GM23338 (cell line): Measurements from ENCODE around the gene SCTR. TPM values are rescaled to one million over a fixed set of nuclear protein-coding genes. Genes with fewer than 3 reads are reported as not detected.

Source experiments
- ATAC-seq: fragments of 200-7000 bp; cut with Tn5 transposase; 3 replicates; pipeline ENCODE4 v1.9.1; 2020
- DNase-seq: peaks from one replicate; pipeline ENCODE4 v3.0.0-alpha.2; 2015; ENCODE audit warnings: low spot score
- H2AFZ ChIP-seq: fragments of 200-600 bp; sonication (generic); 2 replicates; pipeline ENCODE4 v1.8.0; 2016; ENCODE audit warnings: antibody characterized with exemption, mild to moderate bottlenecking, moderate library complexity
- H3F3A ChIP-seq: fragments of 200-600 bp; sonication (generic); replicated peaks from 2 replicates; pipeline ENCODE4 v1.8.0; 2017; ENCODE audit warnings: antibody characterized with exemption, mixed run types, low read depth
- H3K27ac ChIP-seq: fragments of 200-600 bp; sonication (generic); 2 replicates; pipeline ENCODE4 v1.6.1; 2016; ENCODE audit warnings: low read depth
- H3K27me3 ChIP-seq: fragments of 200-600 bp; sonication (generic); 2 replicates; pipeline ENCODE4 v1.8.0; 2016; ENCODE audit warnings: mild to moderate bottlenecking, mixed run types, moderate library complexity; ENCODE audit not compliant: insufficient read depth
- H3K36me3 ChIP-seq: fragments of 200-600 bp; sonication (generic); 2 replicates; pipeline ENCODE4 v1.8.0; 2016; ENCODE audit warnings: mild to moderate bottlenecking; ENCODE audit not compliant: insufficient read depth
- H3K4me1 ChIP-seq: fragments of 200-600 bp; sonication (generic); 2 replicates; pipeline ENCODE4 v1.8.0; 2016; ENCODE audit warnings: mild to moderate bottlenecking, moderate library complexity; ENCODE audit not compliant: insufficient read depth
- H3K4me2 ChIP-seq: fragments of 200-600 bp; sonication (generic); 2 replicates; pipeline ENCODE4 v1.7.1; 2017; ENCODE audit warnings: mixed run types
- H3K4me3 ChIP-seq: fragments of 200-600 bp; sonication (generic); 2 replicates; pipeline ENCODE4 v1.6.1; 2016; ENCODE audit warnings: mixed run types
- H3K79me2 ChIP-seq: fragments of 200-600 bp; sonication (generic); replicated peaks from 2 replicates; pipeline ENCODE4 v1.8.0; 2017; ENCODE audit warnings: mild to moderate bottlenecking; ENCODE audit not compliant: insufficient read depth
- H3K9me2 ChIP-seq: fragments of 200-600 bp; sonication (generic); 2 replicates; pipeline ENCODE4 v1.8.0; 2017; ENCODE audit not compliant: insufficient read depth
- H4K20me1 ChIP-seq: fragments of 200-600 bp; sonication (generic); replicated peaks from 2 replicates; pipeline ENCODE4 v1.8.0; 2017; ENCODE audit warnings: mild to moderate bottlenecking; ENCODE audit not compliant: insufficient read depth
- H3K27ac Mint-ChIP-seq: 2 replicates; pipeline ENCODE4 v1.8.0; 2020; ENCODE audit warnings: inconsistent platforms, mild to moderate bottlenecking, moderate library complexity, mixed read lengths
- H3K27me3 Mint-ChIP-seq: 3 replicates; pipeline ENCODE4 v1.8.0; 2022; ENCODE audit warnings: low read depth, mild to moderate bottlenecking, moderate library complexity, mixed read lengths, inconsistent platforms; ENCODE audit not compliant: insufficient read depth, poor library complexity
- H3K36me3 Mint-ChIP-seq: 3 replicates; pipeline ENCODE4 v1.8.0; 2021; ENCODE audit warnings: low read depth, mild to moderate bottlenecking, inconsistent platforms, moderate library complexity, mixed read lengths
- H3K4me1 Mint-ChIP-seq: 3 replicates; pipeline ENCODE4 v1.8.0; 2020; ENCODE audit warnings: mild to moderate bottlenecking, inconsistent platforms, mixed read lengths
- H3K4me3 Mint-ChIP-seq: 3 replicates; pipeline ENCODE4 v1.8.0; 2021; ENCODE audit warnings: moderate library complexity, mild to moderate bottlenecking, inconsistent platforms, mixed read lengths
- H3K9me3 Mint-ChIP-seq: 3 replicates; pipeline ENCODE4 v1.8.0; 2020; ENCODE audit warnings: moderate library complexity, mild to moderate bottlenecking, inconsistent platforms, mixed read lengths
- CREB1 ChIP-seq: fragments of 250-450 bp; sonication (Bioruptor Pico); IDR thresholded peaks from 2 replicates; pipeline ENCODE4 v1.5.0; 2020; ENCODE audit warnings: low read depth, mild to moderate bottlenecking, moderate library complexity
- EZH2 ChIP-seq: fragments of 200-600 bp; sonication (generic); IDR thresholded peaks from one replicate; pipeline ENCODE4 v1.8.0; 2017; ENCODE audit warnings: antibody characterized with exemption, mild to moderate bottlenecking, low read depth; ENCODE audit not compliant: unreplicated experiment
- NANOG ChIP-seq: IDR thresholded peaks from 2 replicates; pipeline ENCODE4 v1.6.1; 2016; ENCODE audit warnings: antibody characterized with exemption, borderline replicate concordance
- POLR2AphosphoS5 ChIP-seq: IDR thresholded peaks from 2 replicates; pipeline ENCODE4 v1.6.1; 2016; ENCODE audit warnings: antibody characterized with exemption, low read depth
- STAT1 ChIP-seq: IDR thresholded peaks from one replicate; pipeline ENCODE4 v1.6.1; 2016; ENCODE audit warnings: antibody characterized with exemption; ENCODE audit not compliant: unreplicated experiment
- ZNF114 ChIP-seq: fragments of 250-450 bp; sonication (Bioruptor Pico); IDR thresholded peaks from 2 replicates; pipeline ENCODE4 v1.5.0; 2020; ENCODE audit warnings: mild to moderate bottlenecking, moderate library complexity
- ZNF331 ChIP-seq: fragments of 250-450 bp; sonication (Bioruptor Pico); IDR thresholded peaks from 2 replicates; pipeline ENCODE4 v1.5.0; 2020; ENCODE audit warnings: low read depth, mild to moderate bottlenecking, moderate library complexity
- polyA plus RNA-seq: library from polyadenylated mRNA; unstranded; fragments of >200 nt; fragmentation: Nextera tagmentation; extraction: Ambion mirVana; gene quantifications from 2 replicates; pipeline ENCODE4 v1.2.1, GENCODE V29; 2016
- total RNA-seq: library from RNA; depleted of rRNA; stranded (reverse); fragments of >200 nt; shearing (Covaris generic); gene quantifications from 2 replicates; pipeline ENCODE4 v1.2.3, GENCODE V29; 2014
- TF ChIP-seq, protein P1 (sequence below): IDR thresholded peaks from 2 replicates; pipeline ENCODE4 v1.6.1; 2016; ENCODE audit warnings: antibody characterized with exemption
- TF ChIP-seq, protein P2 (sequence below): IDR thresholded peaks from one replicate; pipeline ENCODE4 v1.6.1; 2018; ENCODE audit warnings: antibody characterized with exemption; ENCODE audit not compliant: unreplicated experiment
- TF ChIP-seq, protein P3 (sequence below), 2 experiments: fragments of 200-600 bp in 1 of 2; sonication (generic) in 1 of 2; conservative IDR thresholded peaks; 2 replicates each; pipeline versions ENCODE4 v1.5.1 to v1.6.1; 2016 to 2017; ENCODE audit warnings: antibody characterized with exemption in 2 of 2, low read depth in 2 of 2, mild to moderate bottlenecking in 2 of 2, moderate library complexity in 1 of 2

Gene SCTR
- total and polyA plus RNA-seq, 2 experiments from 2014 or later: not detected

DNA sequence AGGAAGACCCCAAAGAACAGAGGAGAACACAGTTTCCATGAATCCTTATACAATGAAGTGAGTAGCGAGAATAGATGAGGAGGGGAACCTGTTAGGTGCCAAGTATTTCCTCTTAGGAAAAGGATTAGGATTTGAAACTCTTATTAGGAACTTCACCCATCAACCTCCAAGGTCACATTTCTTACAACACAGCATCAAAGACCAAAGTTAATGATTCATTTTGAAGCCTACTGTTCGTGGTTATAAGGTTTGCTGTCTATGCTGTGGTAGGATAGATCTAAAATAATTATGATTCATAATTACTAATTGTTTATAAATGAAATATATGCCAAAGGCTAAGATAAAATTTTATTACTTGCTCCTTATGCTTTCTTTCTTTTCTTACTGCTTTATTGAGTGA is 26.1 kb upstream of the SCTR start:
- Mint-ChIP-seq H3K27ac (no peak overlapping the region), H3K4me3 (no peak overlapping the region), H3K36me3 (no peaks in the 10 kb centered on the region), H3K4me1 (peaks cover 4% of the 10 kb centered on the region; the same call in 2 of the 3 replicates), H3K9me3 (no peaks in the 10 kb centered on the region), H3K27me3 (peaks cover 4% of the 10 kb centered on the region)
- ATAC-seq: no peak
- Histone ChIP-seq H3K4me3 (no peak overlapping the region), H4K20me1 (no peaks in the 10 kb centered on the region), H3K36me3 (no peaks in the 10 kb centered on the region), H3K9me2 (peaks cover 5% of the 10 kb centered on the region), H3F3A (no peaks in the 10 kb centered on the region), H3K79me2 (no peaks in the 10 kb centered on the region), H3K27me3 (peaks cover 8% of the 10 kb centered on the region), H2AFZ (no peak overlapping the region), H3K27ac (no peak overlapping the region), H3K4me2 (no peak overlapping the region), H3K4me1 (peaks cover 7% of the 10 kb centered on the region)
- TF ChIP-seq, protein P1, sequence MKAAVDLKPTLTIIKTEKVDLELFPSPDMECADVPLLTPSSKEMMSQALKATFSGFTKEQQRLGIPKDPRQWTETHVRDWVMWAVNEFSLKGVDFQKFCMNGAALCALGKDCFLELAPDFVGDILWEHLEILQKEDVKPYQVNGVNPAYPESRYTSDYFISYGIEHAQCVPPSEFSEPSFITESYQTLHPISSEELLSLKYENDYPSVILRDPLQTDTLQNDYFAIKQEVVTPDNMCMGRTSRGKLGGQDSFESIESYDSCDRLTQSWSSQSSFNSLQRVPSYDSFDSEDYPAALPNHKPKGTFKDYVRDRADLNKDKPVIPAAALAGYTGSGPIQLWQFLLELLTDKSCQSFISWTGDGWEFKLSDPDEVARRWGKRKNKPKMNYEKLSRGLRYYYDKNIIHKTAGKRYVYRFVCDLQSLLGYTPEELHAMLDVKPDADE: no peak
- TF ChIP-seq STAT1: no peak
- no peak for TF ChIP-seq POLR2AphosphoS5
- TF ChIP-seq, protein P2, sequence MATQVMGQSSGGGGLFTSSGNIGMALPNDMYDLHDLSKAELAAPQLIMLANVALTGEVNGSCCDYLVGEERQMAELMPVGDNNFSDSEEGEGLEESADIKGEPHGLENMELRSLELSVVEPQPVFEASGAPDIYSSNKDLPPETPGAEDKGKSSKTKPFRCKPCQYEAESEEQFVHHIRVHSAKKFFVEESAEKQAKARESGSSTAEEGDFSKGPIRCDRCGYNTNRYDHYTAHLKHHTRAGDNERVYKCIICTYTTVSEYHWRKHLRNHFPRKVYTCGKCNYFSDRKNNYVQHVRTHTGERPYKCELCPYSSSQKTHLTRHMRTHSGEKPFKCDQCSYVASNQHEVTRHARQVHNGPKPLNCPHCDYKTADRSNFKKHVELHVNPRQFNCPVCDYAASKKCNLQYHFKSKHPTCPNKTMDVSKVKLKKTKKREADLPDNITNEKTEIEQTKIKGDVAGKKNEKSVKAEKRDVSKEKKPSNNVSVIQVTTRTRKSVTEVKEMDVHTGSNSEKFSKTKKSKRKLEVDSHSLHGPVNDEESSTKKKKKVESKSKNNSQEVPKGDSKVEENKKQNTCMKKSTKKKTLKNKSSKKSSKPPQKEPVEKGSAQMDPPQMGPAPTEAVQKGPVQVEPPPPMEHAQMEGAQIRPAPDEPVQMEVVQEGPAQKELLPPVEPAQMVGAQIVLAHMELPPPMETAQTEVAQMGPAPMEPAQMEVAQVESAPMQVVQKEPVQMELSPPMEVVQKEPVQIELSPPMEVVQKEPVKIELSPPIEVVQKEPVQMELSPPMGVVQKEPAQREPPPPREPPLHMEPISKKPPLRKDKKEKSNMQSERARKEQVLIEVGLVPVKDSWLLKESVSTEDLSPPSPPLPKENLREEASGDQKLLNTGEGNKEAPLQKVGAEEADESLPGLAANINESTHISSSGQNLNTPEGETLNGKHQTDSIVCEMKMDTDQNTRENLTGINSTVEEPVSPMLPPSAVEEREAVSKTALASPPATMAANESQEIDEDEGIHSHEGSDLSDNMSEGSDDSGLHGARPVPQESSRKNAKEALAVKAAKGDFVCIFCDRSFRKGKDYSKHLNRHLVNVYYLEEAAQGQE: no peak
- no peak for TF ChIP-seq NANOG
- no peak for TF ChIP-seq EZH2
- no peak for TF ChIP-seq ZNF331 (CRISPR knock-in tag)
- TF ChIP-seq ZNF114 (CRISPR knock-in tag): no peak
- TF ChIP-seq, protein P3, sequence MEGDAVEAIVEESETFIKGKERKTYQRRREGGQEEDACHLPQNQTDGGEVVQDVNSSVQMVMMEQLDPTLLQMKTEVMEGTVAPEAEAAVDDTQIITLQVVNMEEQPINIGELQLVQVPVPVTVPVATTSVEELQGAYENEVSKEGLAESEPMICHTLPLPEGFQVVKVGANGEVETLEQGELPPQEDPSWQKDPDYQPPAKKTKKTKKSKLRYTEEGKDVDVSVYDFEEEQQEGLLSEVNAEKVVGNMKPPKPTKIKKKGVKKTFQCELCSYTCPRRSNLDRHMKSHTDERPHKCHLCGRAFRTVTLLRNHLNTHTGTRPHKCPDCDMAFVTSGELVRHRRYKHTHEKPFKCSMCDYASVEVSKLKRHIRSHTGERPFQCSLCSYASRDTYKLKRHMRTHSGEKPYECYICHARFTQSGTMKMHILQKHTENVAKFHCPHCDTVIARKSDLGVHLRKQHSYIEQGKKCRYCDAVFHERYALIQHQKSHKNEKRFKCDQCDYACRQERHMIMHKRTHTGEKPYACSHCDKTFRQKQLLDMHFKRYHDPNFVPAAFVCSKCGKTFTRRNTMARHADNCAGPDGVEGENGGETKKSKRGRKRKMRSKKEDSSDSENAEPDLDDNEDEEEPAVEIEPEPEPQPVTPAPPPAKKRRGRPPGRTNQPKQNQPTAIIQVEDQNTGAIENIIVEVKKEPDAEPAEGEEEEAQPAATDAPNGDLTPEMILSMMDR (conservative IDR thresholded peaks at IDR 0.05; ENCODE audit: low read depth in 2 of 2): no peak
- TF ChIP-seq CREB1 (CRISPR knock-in tag): no peak
- no peak for DNase-seq

- Mint-ChIP-seq H3K27me3 (peaks cover 7% of the 10 kb centered on the region), H3K9me3 (no peaks in the 10 kb centered on the region), H3K4me3 (no peak overlapping the region), H3K27ac (no peak overlapping the region), H3K36me3 (no peaks in the 10 kb centered on the region), H3K4me1 (peaks cover 8% of the 10 kb centered on the region)
- Histone ChIP-seq H2AFZ (no peak overlapping the region), H3K4me2 (no peak overlapping the region), H3K79me2 (no peaks in the 10 kb centered on the region), H3K4me1 (peaks cover 11% of the 10 kb centered on the region), H3K9me2 (peaks cover 5% of the 10 kb centered on the region), H3K36me3 (no peaks in the 10 kb centered on the region), H4K20me1 (no peaks in the 10 kb centered on the region), H3K4me3 (no peak overlapping the region), H3K27me3 (peaks cover 12% of the 10 kb centered on the region), H3F3A (0 out of 2 replicates have a peak, but pooled peaks cover 3% of the 10 kb centered on the region), H3K27ac (no peak overlapping the region)
- DNase-seq: no peak
- no peak for ATAC-seq
- TF ChIP-seq, protein P2: no peak
- TF ChIP-seq ZNF114 (CRISPR knock-in tag): no peak
- TF ChIP-seq, protein P3 (conservative IDR thresholded peaks at IDR 0.05; ENCODE audit: low read depth in 2 of 2): no peak
Measured at GRCh38 chr2:119549241-119549640, 25.0 kb upstream of the SCTR start.
